Measurements from ENCODE around the gene SLC29A2. TPM values are rescaled to one million over a fixed set of nuclear protein-coding genes. Genes with fewer than 3 reads are reported as not detected.

SLC29A2 gene
- total RNA-seq, 1 donor = 1.2 TPM

- Histone ChIP-seq H3K9me3 (ENCODE audit: low read depth, low read length) (no peaks in the 10 kb centered on the region), H3K4me1 (ENCODE audit: insufficient read depth, low read length) (peaks cover 30% of the 10 kb centered on the region), H3K4me3 (ENCODE audit: low read length) (peak overlapping the region; percentile 49), H3K27me3 (ENCODE audit: insufficient read depth, low read length) (no peaks in the 10 kb centered on the region)
Measured at GRCh38 chr11:66335531-66336233, 35.9 kb downstream of the SLC29A2 start.

GRCh38 chr11:66334605-66335442 is 36.7 kb downstream of the SLC29A2 start:
- Histone ChIP-seq H3K9me3 (ENCODE audit: low read depth, low read length) (no peaks in the 10 kb centered on the region), H3K4me1 (ENCODE audit: insufficient read depth, low read length) (peaks cover 30% of the 10 kb centered on the region), H3K27me3 (ENCODE audit: insufficient read depth, low read length) (no peaks in the 10 kb centered on the region), H3K4me3 (ENCODE audit: low read length) (peak overlapping the region; percentile 49)

GRCh38 chr11:66333896-66334604 is 37.5 kb downstream of the SLC29A2 start:
- no peaks in the 10 kb centered on the region for H3K9me3 ChIP-seq (ENCODE audit: low read depth, low read length)
- no peaks in the 10 kb centered on the region for H3K27me3 ChIP-seq (ENCODE audit: insufficient read depth, low read length)
- H3K4me1 ChIP-seq (ENCODE audit: insufficient read depth, low read length) = peaks cover 32% of the 10 kb centered on the region
- H3K4me3 ChIP-seq (ENCODE audit: low read length) = no peak overlapping the region

GRCh38 chr11:66333220-66333877 is 38.2 kb downstream of the SLC29A2 start:
- no peak overlapping the region for H3K4me3 ChIP-seq (ENCODE audit: low read length)
- H3K9me3 ChIP-seq (ENCODE audit: low read depth, low read length) = no peaks in the 10 kb centered on the region
- H3K4me1 ChIP-seq (ENCODE audit: insufficient read depth, low read length) = peaks cover 39% of the 10 kb centered on the region
- no peaks in the 10 kb centered on the region for H3K27me3 ChIP-seq (ENCODE audit: insufficient read depth, low read length)

GRCh38 chr11:66332371-66333219 is 39.0 kb downstream of the SLC29A2 start:
- no peak overlapping the region for H3K4me3 ChIP-seq (ENCODE audit: low read length)
- H3K9me3 ChIP-seq (ENCODE audit: low read depth, low read length) = no peaks in the 10 kb centered on the region
- no peaks in the 10 kb centered on the region for H3K27me3 ChIP-seq (ENCODE audit: insufficient read depth, low read length)
- peaks cover 46% of the 10 kb centered on the region for H3K4me1 ChIP-seq (ENCODE audit: insufficient read depth, low read length)

- H3K4me3 ChIP-seq (ENCODE audit: low read length) = no peak overlapping the region
- H3K9me3 ChIP-seq (ENCODE audit: low read depth, low read length) = no peaks in the 10 kb centered on the region
Measured at GRCh38 chr11:66331542-66332370, 39.8 kb downstream of the SLC29A2 start.

GRCh38 chr11:66330931-66331330 is 40.6 kb downstream of the SLC29A2 start:
- Histone ChIP-seq H3K4me3 (ENCODE audit: low read length) (no peak overlapping the region), H3K9me3 (ENCODE audit: low read depth, low read length) (no peaks in the 10 kb centered on the region), H3K27me3 (ENCODE audit: insufficient read depth, low read length) (no peaks in the 10 kb centered on the region), H3K4me1 (ENCODE audit: insufficient read depth, low read length) (peaks cover 44% of the 10 kb centered on the region)

More at GRCh38 chr11:66331542-66332370, 39.8 kb downstream of the SLC29A2 start:
- Histone ChIP-seq H3K27me3 (ENCODE audit: insufficient read depth, low read length) (no peaks in the 10 kb centered on the region), H3K4me1 (ENCODE audit: insufficient read depth, low read length) (peaks cover 46% of the 10 kb centered on the region)

GRCh38 chr11:66329165-66329673 is 42.3 kb downstream of the SLC29A2 start:
- Histone ChIP-seq H3K4me3 (ENCODE audit: low read length) (no peak overlapping the region), H3K27me3 (ENCODE audit: insufficient read depth, low read length) (no peaks in the 10 kb centered on the region), H3K4me1 (ENCODE audit: insufficient read depth, low read length) (peaks cover 33% of the 10 kb centered on the region), H3K9me3 (ENCODE audit: low read depth, low read length) (no peaks in the 10 kb centered on the region)

- Histone ChIP-seq H3K27me3 (ENCODE audit: insufficient read depth, low read length) (no peaks in the 10 kb centered on the region), H3K4me1 (ENCODE audit: insufficient read depth, low read length) (peaks cover 33% of the 10 kb centered on the region), H3K4me3 (ENCODE audit: low read length) (no peak overlapping the region), H3K9me3 (ENCODE audit: low read depth, low read length) (no peaks in the 10 kb centered on the region)
Measured at GRCh38 chr11:66328302-66329144, 43.0 kb downstream of the SLC29A2 start.

GRCh38 chr11:66328031-66328301 is 43.6 kb downstream of the SLC29A2 start:
- H3K4me3 ChIP-seq (ENCODE audit: low read length) = no peak overlapping the region
- H3K4me1 ChIP-seq (ENCODE audit: insufficient read depth, low read length) = peaks cover 33% of the 10 kb centered on the region
- H3K27me3 ChIP-seq (ENCODE audit: insufficient read depth, low read length) = no peaks in the 10 kb centered on the region
- H3K9me3 ChIP-seq (ENCODE audit: low read depth, low read length) = no peaks in the 10 kb centered on the region

GRCh38 chr11:66327171-66328030 is 44.2 kb downstream of the SLC29A2 start:
- no peaks in the 10 kb centered on the region for H3K9me3 ChIP-seq (ENCODE audit: low read depth, low read length)
- H3K27me3 ChIP-seq (ENCODE audit: insufficient read depth, low read length) = no peaks in the 10 kb centered on the region
- peaks cover 33% of the 10 kb centered on the region for H3K4me1 ChIP-seq (ENCODE audit: insufficient read depth, low read length)
- H3K4me3 ChIP-seq (ENCODE audit: low read length) = no peak overlapping the region
